OCI-LY3 (cell line): Measurements from ENCODE around the gene SACM1L.

ENCODE experiments used
- CTCF ChIP-seq: fragments of 200-600, 300-600 bp; sonication (generic); IDR thresholded peaks from 2 replicates; pipeline ENCODE4 v1.5.1; 2014; ENCODE audit warnings: antibody characterized with exemption, low read length, low read depth
- EZH2phosphoT487 ChIP-seq: fragments of 200-600 bp; shearing (Covaris generic); IDR thresholded peaks from 2 replicates; pipeline ENCODE4 v1.6.1; 2018; ENCODE audit warnings: antibody characterized with exemption, mixed run types, low read depth

GRCh38 chr3:45774581-45775521 lies 85.7 kb downstream of the SACM1L start:
- TF ChIP-seq CTCF (no peak), EZH2phosphoT487 (no peak)
